D721Med (cell line): ENCODE measurements around the gene CLEC1A.

ENCODE experiments used
- DNase-seq: peaks from one replicate; pipeline ENCODE4 v3.0.0; 2011; ENCODE audit warnings: low spot score; ENCODE audit not compliant: insufficient read length
- FAIRE-seq: peaks from 2 replicates; lab custom pipeline; 2011; peaks lifted over from hg19 to GRCh38; lab: Jason Lieb, UNC
- TF ChIP-seq, protein P1 (sequence below): IDR thresholded peaks from 2 replicates; pipeline ENCODE4 v1.5.1; 2012; ENCODE audit warnings: mild to moderate bottlenecking, control low read depth; ENCODE audit not compliant: insufficient read depth; ENCODE audit errors: missing control alignments

CLEC1A gene

DNA sequence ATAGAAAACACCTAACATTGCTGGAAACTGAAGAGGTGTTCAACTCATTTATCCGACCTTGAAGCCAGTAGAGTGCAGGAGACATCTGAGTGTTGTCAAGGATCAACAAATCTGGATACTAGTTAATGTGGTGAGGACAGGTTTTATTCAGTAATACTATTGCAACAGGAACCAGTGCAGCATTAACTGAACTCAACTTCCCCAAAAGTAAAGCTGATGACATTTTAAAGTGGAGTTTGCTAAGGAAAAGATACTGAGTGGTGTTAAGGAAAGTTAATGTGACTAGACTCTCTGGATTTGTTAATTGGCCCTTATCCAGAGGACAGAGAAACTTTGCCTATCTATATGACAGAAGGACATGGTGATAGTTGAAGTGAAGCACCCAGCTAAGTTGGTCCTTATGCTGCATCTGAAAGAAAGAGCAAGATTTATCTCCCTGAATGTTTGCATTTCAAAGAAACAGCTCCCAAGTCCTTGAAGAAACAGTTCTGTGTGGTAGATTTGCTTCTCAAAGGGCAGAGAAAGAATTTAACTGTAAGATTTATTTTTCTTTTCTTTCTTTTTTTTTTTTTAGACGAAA is 32.4 kb upstream of the CLEC1A start:
- no peak for DNase-seq
- TF ChIP-seq, protein P1, sequence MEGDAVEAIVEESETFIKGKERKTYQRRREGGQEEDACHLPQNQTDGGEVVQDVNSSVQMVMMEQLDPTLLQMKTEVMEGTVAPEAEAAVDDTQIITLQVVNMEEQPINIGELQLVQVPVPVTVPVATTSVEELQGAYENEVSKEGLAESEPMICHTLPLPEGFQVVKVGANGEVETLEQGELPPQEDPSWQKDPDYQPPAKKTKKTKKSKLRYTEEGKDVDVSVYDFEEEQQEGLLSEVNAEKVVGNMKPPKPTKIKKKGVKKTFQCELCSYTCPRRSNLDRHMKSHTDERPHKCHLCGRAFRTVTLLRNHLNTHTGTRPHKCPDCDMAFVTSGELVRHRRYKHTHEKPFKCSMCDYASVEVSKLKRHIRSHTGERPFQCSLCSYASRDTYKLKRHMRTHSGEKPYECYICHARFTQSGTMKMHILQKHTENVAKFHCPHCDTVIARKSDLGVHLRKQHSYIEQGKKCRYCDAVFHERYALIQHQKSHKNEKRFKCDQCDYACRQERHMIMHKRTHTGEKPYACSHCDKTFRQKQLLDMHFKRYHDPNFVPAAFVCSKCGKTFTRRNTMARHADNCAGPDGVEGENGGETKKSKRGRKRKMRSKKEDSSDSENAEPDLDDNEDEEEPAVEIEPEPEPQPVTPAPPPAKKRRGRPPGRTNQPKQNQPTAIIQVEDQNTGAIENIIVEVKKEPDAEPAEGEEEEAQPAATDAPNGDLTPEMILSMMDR = no peak
- no peak for FAIRE-seq

DNA sequence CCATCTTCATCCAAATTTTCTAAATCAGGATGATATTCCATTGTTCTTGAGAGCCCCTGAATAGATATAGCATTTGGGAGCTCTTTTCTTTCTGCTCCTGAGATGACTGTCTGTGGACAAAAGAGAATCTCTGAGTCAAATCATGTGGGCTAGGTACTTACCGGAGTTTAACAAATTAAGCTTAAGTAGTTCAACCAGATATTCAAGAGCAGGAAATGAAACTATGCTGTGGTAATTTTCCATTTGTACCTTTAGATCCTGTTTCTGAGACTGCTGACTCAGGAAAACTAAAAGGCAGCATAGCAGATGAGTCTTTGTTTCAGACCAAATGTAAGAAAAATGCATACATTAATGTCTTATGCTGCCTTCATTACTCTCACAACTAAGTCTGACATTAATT is 31.3 kb upstream of the CLEC1A start, which contains the start of gene CLEC7A:
CLEC7A (minus strand) TSS at position 158 of the 400 bp plus-strand sequence; CDS start at position 41, 117 bp downstream.
- FAIRE-seq (no peak), DNase-seq (no peak)
- TF ChIP-seq, protein P1 = no peak

DNA sequence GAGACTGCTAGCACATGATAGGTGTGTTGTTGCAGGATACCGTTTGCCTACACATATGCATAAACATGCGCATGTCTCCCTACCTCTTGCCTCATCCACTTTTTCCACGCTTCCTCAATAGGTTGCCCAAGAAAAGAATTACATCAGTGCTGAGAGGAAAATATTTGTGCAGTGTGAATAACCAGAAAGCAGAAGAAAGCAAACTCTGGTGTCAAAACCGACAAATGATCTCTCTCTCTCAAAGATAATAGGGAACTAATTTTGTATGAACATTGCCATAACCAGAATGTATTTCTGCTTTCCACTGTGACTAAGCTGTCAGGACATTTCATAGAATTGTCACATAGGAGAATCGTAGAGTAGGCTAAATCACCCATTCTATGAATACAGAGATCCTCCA is 29.9 kb upstream of the CLEC1A start:
- TF ChIP-seq, protein P1 = no peak
- no peak for FAIRE-seq
- DNase-seq = no peak

DNA sequence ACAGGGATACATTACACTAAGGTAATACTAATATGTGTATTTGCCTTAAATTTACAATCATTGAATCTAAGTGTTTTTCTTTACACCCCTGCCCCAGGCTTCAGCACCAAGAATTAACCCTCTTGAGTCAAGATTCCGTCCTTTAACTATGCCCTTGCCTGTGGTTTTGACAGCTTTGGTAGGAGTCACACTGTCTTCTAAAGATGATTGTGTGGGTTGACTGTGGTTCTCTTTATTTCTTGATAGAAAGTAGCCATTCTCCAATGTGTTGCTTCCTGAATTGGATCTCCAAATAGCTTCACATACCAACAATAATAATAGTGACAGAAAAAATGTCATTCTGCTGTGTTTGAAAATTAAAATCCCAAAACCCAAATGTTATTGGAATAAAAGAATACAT is 27.6 kb upstream of the CLEC1A start:
- DNase-seq = no peak
- TF ChIP-seq, protein P1 = no peak
- FAIRE-seq = no peak

DNA sequence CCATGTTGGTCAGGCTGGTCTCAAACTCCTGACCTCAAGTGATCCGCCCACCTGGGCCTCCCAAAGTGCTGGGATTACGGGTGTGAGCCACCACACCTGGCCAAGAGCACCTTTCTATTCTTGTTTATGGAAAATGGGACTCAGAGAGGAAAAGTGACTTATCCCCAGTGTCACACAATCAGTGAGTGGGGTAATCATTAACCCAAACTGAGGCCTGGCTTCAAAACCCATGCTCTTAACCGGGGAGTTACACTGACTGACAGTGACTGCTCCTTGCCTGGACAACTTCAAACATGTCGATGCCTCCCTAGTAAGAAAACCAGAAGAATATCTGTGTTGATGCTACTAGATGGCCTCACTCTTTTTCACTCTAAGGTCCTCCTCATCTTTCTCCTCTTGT is 23.9 kb upstream of the CLEC1A start:
- FAIRE-seq (no peak), DNase-seq (no peak)
- TF ChIP-seq, protein P1 = no peak

DNA sequence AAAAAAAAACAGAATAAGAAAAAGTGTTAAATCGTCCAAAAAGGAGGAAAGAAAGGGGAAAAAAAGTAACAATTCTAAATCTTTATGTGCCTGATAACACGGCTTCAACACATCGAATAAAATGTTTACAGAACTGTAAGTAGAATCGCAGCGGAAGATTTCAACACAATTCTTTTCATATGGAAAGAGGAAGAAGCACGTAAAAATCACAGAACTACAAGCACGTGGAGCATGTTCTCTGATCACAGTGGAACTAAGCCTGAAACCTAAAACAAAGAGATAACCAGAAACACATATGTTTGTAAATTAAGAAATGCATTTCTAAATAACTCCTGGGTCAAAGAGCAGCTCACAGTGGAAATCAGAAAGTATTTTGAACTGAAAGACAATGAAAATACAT is 22.5 kb upstream of the CLEC1A start:
- FAIRE-seq (no peak), DNase-seq (no peak)
- TF ChIP-seq, protein P1 = no peak

DNA sequence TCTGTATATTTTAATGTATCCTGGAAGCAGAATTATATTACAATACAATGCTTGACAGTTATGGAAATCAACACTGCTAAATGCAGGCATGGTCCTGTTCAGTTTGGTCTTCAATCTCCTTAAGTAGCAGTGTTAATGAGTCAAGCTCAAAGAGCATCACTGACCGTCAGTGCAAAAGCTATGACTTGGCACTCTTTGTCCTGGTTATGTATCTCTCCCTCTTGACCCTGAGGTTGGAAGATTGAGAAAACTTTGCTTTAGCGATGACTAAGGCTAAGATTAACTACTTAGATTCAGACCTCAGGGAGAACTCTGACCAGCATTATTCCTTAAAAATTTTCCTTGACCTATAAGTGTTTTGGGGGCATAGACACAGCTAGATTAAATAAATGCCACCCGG is 20.3 kb upstream of the CLEC1A start:
- TF ChIP-seq, protein P1 = no peak
- DNase-seq = no peak
- FAIRE-seq = no peak
